ENCODE data around the gene SARNP. TPM values are rescaled to one million over a fixed set of nuclear protein-coding genes. Genes with fewer than 3 reads are reported as not detected.

Gene SARNP
- polyA plus RNA-seq, 1 of the 3 experiments (the other 2 are of a cell fraction), result 65.8 TPM

DNA sequence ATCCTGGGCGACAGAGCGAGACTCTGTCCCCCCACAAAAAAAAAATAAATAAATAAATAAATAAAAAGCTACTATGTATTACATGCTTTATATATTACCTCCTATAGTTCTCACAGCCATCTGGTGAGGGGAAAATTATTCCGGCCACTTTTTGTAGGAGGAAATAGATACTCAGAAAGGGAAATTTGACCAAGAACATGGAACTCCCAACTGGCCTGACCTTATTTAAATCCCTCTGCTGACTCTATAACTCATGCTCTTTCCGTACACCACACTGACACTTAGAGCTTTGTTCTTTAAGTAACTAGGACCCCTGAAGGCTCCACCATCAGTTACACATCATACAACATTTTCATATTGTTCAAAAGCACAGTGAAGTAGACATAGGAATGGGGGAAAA is 27.4 kb upstream of the SARNP start:
- ChIA-PET CTCF (interaction anchor here (1.0 kb wide), 1 partner anchor 106 kb away, joined by 3 read pairs; no protein-coding TSS in a partner anchor), POLR2A (no interaction called here)
- Histone ChIP-seq H3K4me1 (ENCODE audit: control insufficient read depth in 1 of 2, insufficient read depth in 2 of 2, low read depth in 1 of 2, low read length in 1 of 2) (peaks cover 14 to 20% of the 10 kb centered on the region in 2 experiments; a peak in 3 of 4 replicates), H3K4me2 (no peak overlapping the region), H3K27ac (ENCODE audit: low read depth in 2 of 2, low read length in 1 of 2) (peak overlapping the region in 1 of 2 experiments; percentile 100; a peak in 1 of 4 replicates), H3K79me2 (ENCODE audit: insufficient read depth) (no peaks in the 10 kb centered on the region), H3K4me3 (ENCODE audit: low read depth in 2 of 2, low read length in 1 of 2) (no peak overlapping the region), H3K27me3 (ENCODE audit: insufficient read depth) (no peaks in the 10 kb centered on the region), H3K9me3 (no peaks in the 10 kb centered on the region), H3K36me3 (replicated peaks in 1 of 2; ENCODE audit: control insufficient read depth in 1 of 2, insufficient read depth in 2 of 2, low read length in 1 of 2) (no peaks in the 10 kb centered on the region), H3F3A (replicated peaks; ENCODE audit: insufficient read depth) (peaks cover 14% of the 10 kb centered on the region), H2AFZ (ENCODE audit: low read depth) (no peak overlapping the region), H3K9me2 (no peaks in the 10 kb centered on the region), H3K9ac (no peak overlapping the region), H4K20me1 (ENCODE audit: insufficient read depth) (no peaks in the 10 kb centered on the region)
- no peak for DNase-seq
- 97% methylated on average over 4 of the region's 4 CpGs for WGBS (ENCODE audit: low lambda C conversion rate)
- TF ChIP-seq MEF2A (IDR thresholded peaks at IDR 0.05; ENCODE audit: borderline replicate concordance, low read depth) (no peak), YY1 (IDR thresholded peaks at IDR 0.05; ENCODE audit: low read depth) (no peak), JUND (IDR thresholded peaks at IDR 0.05) (no peak)
- TF ChIP-seq, protein P1, sequence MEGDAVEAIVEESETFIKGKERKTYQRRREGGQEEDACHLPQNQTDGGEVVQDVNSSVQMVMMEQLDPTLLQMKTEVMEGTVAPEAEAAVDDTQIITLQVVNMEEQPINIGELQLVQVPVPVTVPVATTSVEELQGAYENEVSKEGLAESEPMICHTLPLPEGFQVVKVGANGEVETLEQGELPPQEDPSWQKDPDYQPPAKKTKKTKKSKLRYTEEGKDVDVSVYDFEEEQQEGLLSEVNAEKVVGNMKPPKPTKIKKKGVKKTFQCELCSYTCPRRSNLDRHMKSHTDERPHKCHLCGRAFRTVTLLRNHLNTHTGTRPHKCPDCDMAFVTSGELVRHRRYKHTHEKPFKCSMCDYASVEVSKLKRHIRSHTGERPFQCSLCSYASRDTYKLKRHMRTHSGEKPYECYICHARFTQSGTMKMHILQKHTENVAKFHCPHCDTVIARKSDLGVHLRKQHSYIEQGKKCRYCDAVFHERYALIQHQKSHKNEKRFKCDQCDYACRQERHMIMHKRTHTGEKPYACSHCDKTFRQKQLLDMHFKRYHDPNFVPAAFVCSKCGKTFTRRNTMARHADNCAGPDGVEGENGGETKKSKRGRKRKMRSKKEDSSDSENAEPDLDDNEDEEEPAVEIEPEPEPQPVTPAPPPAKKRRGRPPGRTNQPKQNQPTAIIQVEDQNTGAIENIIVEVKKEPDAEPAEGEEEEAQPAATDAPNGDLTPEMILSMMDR (IDR thresholded peaks at IDR 0.05), result no peak

DNA sequence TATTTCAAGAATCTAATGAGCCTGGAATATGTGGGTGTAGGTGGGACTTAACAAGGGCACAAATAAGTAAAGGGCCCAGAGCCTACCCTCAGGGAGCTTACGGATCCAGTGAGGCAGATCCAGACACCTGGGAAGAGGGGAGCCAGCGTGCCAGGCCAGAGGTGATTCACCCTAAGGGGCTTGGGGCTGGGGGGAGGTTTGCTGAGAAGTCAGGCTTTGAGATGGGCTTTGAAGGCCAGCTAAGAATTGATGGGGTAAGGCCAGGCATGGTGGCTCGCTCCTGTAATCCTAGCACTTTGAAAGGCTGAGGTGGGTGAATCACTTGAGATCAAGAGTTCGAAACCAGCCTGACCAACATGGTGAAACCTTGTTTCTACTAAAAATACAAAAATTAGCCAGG is 25.9 kb upstream of the SARNP start:
- Histone ChIP-seq H3K4me1 (ENCODE audit: control insufficient read depth in 1 of 2, insufficient read depth in 2 of 2, low read depth in 1 of 2, low read length in 1 of 2) (peaks cover 9 to 20% of the 10 kb centered on the region in 2 experiments; a peak in 3 of 4 replicates), H3K27ac (ENCODE audit: low read depth in 2 of 2, low read length in 1 of 2) (no peak overlapping the region), H3K79me2 (ENCODE audit: insufficient read depth) (no peaks in the 10 kb centered on the region), H3K9me3 (no peaks in the 10 kb centered on the region), H3K4me2 (peak overlapping the region; percentile 67; the same call in 1 of the 2 replicates), H3K9ac (no peak overlapping the region), H3K4me3 (ENCODE audit: low read depth in 2 of 2, low read length in 1 of 2) (no peak overlapping the region), H4K20me1 (ENCODE audit: insufficient read depth) (no peaks in the 10 kb centered on the region), H2AFZ (ENCODE audit: low read depth) (peak overlapping the region; percentile 70; the same call in 1 of the 2 replicates), H3K27me3 (ENCODE audit: insufficient read depth) (no peaks in the 10 kb centered on the region), H3K9me2 (no peaks in the 10 kb centered on the region), H3K36me3 (replicated peaks in 1 of 2; ENCODE audit: control insufficient read depth in 1 of 2, insufficient read depth in 2 of 2, low read length in 1 of 2) (no peaks in the 10 kb centered on the region), H3F3A (replicated peaks; ENCODE audit: insufficient read depth) (peaks cover 14% of the 10 kb centered on the region)
- ChIA-PET CTCF (interaction anchor here (1.1 to 1.7 kb wide), 2 partner anchors 87 to 105 kb away, joined by 3 to 5 read pairs; no protein-coding TSS in a partner anchor), POLR2A (no interaction called here)
- WGBS (ENCODE audit: low lambda C conversion rate), result 95% methylated on average over 4 of the region's 4 CpGs
- TF ChIP-seq NFIC (IDR thresholded peaks at IDR 0.05; ENCODE audit: borderline replicate concordance) (no peak), ELF1 (IDR thresholded peaks at IDR 0.05) (no peak), TAF1 (IDR thresholded peaks at IDR 0.05; ENCODE audit: borderline replicate concordance, low read depth, low read length) (no peak), MEF2A (IDR thresholded peaks at IDR 0.05; ENCODE audit: borderline replicate concordance, low read depth) (no peak)
- TF ChIP-seq, protein P2, sequence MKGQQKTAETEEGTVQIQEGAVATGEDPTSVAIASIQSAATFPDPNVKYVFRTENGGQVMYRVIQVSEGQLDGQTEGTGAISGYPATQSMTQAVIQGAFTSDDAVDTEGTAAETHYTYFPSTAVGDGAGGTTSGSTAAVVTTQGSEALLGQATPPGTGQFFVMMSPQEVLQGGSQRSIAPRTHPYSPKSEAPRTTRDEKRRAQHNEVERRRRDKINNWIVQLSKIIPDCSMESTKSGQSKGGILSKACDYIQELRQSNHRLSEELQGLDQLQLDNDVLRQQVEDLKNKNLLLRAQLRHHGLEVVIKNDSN (IDR thresholded peaks at IDR 0.05; ENCODE audit: borderline replicate concordance, low read depth), result no peak
- no peak for DNase-seq

Data from SK-N-SH (cell line).